Right hindlimb (tissue), 1 donor: ENCODE measurements around the gene LIMS2.

Source experiments
- DNase-seq: peaks from one replicate; pipeline ENCODE4 v3.0.0-alpha.2; 2018

The LIMS2 gene

DNA sequence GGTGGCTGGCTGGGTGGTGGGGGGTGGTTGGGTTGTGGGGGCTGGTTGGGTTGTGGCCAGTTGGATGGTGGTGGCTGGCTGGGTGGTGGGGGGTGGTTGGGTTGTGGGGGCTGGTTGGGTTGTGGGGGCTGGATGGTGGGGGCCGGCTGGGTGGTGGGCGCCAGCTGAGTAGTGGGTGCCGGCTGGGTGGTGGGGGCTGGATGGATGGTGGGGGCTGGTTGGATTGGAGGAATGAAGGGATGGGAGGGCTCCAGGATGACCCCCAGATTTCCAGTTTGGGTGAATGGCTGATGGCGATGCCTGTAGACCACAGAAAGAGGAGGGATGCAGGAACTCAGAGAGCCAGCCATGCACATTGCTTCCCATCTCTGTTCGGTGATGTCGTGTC lies 56.1 kb downstream of the LIMS2 start:
- no peak for DNase-seq

DNA sequence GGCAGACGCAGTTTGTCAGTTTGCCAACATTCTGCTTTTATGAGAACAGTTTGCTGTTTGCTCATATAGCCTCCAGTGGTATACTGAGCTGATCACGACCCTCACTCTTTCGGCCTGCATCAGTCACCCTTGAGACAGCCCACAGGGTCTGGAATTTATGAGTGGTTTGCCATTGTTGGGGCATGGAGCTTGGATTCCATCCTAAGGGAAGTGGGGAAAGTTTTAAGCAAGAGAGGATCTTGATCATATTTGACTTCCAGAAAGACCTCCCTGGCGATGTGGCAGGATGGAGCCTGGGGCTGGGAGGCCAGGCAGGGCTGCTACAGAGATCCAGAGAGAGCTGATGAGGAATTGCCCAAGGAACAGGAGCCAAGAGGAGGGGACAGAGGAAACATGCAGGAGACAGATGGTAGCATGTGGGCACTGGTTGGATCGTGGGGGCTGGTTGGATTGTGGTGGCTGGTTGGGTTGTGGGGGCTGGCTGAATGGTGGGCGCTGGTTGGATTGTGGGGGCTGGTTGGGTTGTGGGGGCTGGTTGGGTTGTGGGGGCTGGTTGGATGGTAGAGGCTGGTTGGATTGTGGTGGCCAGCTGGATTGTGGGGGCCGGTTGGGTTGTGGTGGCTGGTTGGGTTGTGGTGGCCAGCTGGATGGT lies 56.7 kb downstream of the LIMS2 start:
- DNase-seq: no peak

DNA sequence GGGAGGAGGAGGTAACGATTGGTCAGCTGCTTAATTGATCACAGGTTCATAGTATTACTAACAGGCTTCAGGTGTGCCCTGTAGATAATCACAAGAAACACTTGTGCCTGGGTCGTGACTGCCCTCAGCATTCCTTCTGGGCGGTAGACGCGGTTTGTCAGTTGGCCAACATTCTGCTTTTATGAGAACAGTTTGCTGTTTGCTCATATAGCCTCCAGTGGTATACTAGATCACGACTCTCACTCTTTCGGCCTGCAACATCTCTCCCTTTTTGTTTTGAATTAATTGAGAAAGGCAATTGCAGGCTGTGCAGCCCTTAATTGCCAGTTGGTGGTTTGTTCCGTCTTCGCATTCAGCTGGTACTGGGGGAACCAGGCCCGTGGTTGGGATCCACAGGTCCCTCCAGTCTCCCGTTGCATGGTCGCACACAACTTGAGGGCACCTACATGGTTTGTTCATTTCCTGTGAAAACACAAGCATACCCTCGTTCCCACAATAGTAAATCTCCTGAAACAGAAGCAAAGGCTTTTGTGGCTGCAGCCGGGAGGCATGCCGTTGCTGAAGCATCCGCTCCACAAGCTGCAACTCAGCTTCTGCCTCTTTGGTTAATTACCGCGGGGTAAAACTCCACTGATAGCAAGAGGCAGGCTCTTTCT lies 59.7 kb downstream of the LIMS2 start:
- no peak for DNase-seq

- DNase-seq: no peak
Observed at GRCh38 chr2:127614731-127615130, 60.6 kb downstream of the LIMS2 start.

DNA sequence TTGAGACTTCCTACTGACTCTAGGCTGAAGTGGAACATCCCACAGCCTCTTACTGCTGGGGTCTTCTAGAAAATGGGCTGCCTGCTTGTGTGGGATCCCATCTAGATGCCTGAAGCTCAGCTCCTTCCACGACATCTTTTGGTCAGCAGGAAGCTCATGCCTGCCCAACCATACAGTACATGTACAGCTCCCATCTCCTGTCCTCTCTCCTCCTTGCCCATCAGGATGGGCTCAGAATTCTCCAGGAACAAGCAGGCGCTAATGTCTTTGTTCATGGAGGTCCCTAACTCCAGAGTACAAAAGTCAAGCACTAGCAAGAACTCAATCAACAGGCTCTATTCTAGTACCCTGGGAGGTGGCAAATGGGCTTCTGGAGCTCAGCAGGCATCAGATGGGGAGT lies 61.1 kb downstream of the LIMS2 start:
- DNase-seq: no peak

DNA sequence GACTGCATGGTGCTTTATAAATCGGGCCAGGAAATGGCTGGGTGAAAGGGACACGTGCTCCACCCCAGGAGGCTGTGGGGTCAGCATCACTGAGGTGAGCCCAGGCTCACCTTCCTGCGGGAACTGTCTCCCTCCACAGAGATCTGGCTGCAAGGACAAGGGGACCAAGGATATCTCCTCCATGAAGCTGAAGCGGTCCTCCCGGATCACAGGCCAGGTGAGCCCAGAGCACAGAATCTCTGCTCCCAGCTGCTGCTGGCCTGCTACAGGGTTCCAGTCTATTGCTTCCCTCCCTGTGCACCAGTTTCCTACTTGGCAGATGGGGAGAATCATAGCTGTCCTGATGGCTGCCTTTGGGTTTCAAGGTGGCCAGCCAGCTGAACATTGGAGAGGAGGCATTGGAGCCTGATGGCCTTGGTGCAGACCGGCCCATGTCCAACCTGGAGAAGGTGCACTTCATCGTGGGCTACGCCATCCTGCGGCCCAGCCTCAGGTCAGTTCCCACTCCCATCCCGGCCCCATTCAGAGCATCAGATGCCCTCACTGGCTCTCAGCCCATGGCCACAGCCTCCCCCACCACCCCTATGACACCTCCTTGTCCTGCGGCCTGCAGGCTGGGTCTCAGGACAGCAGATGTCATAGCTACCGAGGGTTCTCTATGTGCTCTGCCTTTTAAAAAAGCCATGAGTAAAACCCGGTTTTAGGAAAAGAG lies 63.1 kb downstream of the LIMS2 start:
- no peak for DNase-seq

DNA sequence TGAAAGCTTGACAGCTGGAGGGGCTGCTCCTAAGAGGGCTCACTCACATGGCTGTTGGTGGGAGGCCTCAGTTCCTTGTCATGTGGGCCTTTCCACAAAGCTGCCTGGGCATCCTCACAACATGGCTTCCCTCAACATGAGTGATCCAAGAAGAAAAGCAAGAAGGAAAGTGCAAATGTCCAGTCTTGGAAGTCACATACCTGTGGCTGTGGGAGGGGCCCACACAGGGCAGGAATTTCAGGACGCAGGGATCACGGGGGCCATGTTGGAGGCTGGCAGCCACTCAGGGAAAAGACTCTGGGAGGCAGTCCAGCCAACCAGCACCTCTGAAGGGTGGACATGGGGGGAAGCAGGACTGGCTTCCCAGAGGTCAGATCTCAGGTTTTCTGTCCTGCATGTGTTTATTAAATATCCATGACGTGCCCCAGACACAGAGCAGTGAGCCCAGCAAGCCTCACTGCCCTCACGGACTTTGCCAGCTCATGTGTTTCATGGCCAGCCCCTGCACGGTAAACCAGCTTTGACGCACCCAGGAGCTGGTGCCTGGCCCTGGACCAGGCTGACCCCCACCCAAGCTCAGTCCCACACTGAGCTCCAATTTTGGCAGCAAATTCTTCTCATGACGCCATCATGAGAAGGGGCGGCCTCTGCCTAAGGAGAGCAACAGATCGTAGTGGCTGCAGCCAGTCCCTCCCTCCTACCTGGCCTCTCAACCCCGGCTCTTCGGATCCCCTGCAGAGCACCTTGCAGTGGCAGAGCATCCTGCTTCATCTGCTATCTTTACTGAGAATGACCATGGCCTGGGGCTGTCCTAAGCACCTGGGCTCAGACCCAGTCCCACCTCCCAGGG lies 64.0 kb downstream of the LIMS2 start:
- DNase-seq: no peak

DNA sequence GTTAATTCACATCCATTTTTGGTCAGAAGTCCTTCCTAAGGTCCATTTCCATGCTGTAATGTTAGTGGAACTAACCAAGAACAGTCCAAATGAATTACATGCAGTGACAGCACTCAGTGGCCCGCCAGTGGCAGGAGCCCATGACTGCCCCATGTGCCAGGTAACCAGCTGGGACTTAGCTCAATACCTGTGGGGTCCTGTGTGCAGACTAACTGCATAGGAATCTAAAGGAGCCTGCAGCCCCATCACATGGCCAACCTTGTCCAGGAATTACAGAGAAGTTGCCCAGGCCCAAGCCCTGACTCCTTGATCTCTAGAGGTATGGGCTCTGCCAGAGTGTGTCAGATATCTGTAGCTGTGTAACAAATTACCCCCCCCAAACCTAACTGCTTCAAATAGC lies 64.8 kb downstream of the LIMS2 start:
- no peak for DNase-seq

GRCh38 chr2:127609818-127610217 lies 65.5 kb downstream of the LIMS2 start:
- no peak for DNase-seq

- no peak for DNase-seq
Observed at GRCh38 chr2:127609031-127609751, 66.1 kb downstream of the LIMS2 start.

GRCh38 chr2:127608061-127609030 lies 67.0 kb downstream of the LIMS2 start:
- no peak for DNase-seq

- no peak for DNase-seq
Observed at GRCh38 chr2:127607399-127607908, 67.9 kb downstream of the LIMS2 start.

DNA sequence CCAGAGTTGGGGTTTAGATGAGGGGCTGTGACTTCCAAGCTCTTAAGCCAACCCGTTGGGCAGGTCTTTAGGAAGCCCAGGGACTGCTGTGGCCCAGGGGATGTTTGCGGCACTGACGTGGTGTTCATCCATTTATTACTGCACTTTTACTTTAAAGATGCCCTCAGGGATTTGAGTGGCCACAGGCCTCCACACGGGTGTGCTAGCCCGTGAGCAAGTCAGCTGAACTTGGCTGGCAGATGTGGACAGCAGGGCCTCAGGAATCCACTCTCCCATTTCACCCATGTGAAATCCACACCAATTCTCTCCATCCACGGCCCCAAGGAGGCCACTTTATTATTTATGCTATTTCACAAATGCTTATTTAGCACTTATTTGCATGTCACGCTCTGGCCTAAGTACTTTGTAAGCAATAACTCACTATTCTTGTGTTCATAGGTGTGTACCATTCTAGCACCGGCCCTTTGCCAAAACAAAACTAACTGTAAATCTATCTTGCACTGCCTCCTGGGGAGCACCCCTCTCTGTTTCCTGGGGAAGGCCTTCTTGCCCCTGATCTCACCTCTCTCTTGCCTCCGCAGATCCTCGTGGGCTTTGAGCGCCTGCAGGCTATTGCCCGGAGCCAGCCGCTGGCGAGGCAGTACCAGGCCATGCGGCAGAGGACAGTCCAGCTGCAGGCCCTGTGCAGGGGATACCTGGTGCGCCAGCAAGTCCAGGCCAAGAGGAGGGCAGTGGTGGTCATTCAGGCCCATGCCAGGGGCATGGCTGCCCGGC lies 68.5 kb downstream of the LIMS2 start:
- no peak for DNase-seq

DNA sequence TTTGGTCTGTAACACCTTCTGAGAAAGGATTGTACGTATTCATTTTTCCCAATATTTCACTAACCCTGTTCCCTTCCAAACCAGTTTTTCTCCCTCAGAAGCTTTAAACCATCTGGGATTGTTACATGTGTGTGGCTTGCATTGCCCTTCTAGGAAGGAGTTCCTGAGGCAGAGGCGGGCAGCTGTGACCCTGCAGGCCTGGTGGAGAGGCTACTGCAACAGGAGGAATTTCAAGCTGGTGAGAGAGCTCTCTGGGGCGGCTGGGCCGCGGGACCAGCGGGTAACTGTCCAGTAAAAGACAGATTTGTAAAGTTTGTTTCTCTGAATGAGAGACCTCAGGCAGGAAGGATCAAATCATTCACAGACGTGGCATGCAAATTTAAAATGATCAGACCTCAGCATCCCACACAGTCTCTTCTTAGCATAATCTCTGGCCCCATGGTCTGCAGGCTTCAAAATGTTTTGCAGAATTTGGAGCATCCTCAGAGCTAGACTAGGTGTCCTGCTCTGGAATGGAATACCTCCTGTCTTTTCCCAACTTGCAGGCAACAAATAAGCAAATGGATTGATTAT lies 69.6 kb downstream of the LIMS2 start:
- no peak for DNase-seq

- peak; percentile 10 for DNase-seq
Observed at GRCh38 chr2:127604986-127605385, 70.3 kb downstream of the LIMS2 start.

- no peak for DNase-seq
Observed at GRCh38 chr2:127599211-127599610, 76.1 kb downstream of the LIMS2 start.

DNA sequence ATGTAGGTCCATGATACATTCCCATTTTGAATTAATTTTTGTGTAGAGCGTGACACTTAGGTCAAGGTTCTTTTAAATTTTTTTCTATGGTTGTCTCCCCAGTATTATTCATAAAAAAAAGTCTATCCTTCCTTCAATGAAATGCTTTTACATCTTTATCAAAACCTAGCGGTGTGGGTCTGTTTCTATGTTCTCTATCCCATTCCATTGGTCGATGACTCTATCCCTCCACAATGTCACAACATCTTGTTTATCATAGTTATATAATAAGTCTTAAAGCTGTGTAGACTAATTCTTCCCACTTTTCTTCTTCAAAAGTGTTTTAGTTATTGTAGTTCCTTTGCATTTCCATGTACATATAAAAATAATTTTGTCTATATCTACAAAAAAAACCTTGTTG lies 76.6 kb downstream of the LIMS2 start:
- no peak for DNase-seq

DNA sequence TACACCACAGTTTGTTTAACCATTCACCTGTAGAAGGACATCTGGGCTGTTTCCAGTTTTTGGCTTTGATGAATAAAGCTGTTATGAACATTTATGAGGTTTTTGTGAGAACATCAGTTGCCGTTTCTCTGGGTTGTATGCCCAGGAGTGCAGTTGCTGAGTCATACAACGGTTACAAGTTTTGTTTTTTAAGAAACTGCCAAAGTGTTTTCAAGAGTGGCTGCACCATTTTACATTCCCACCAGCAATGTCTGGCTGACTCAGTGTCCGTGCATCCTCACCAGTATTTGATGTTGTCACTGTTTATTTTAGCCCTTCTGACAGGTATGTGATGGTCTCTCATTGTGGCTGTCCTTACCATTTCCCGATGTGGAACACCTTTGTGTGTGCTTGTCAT lies 77.3 kb downstream of the LIMS2 start:
- no peak for DNase-seq

DNA sequence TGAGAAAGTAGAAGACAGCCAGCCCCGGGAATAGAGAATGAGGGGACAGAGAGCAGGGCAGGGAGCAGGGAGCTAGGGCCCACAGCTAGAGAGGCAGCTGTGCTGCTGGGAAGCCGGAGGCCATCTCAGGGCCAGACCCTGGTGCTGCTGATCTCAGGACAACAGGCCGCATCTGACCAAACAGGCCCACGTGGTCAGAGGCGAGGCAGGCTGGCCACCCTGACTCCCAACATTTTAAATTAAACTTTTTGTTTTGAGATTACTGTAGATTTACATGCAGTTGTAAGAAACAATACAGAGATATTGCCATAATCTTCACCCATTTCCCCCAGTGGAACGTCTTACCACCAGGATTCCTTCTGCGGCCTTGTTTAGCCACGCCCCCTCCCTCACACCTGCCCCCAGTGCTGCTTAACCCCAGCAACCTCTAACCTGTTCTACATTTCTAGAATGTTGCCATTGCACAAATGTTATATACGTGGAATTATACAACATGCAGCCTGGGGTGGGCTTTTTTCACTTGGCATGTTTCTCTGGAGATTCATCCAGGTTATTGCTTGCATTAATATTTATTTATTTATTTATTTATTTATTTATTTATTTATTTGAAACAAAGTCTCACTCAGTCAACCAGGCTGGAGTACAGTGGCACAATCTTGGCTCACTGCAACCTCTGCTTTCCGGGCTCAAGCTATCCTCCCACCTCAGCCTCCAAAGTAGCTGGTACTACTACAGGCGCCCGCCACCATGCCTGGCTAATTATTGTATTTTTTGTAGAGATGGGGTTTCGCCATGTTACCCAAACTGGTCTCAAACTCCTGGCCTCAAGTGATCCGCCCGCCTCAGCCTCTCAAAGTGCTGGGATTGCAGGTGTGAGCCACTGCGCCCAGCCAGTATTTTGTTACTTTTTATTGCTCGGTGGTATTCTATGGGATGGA lies 78.0 kb downstream of the LIMS2 start:
- DNase-seq: no peak
